ENCODE data around the gene GATB. TPM values are rescaled to one million over a fixed set of nuclear protein-coding genes. Genes with fewer than 3 reads are reported as not detected.

GATB gene
- total RNA-seq, 1 donor from 2014 or later = 102 TPM

GRCh38 chr4:151729731-151730559, 30.9 kb downstream of the GATB start:
- H3K27me3 ChIP-seq (ENCODE audit: low read depth) = no peaks in the 10 kb centered on the region
- H3K36me3 ChIP-seq = no peaks in the 10 kb centered on the region
- no peaks in the 10 kb centered on the region for H3K9me3 ChIP-seq (replicated peaks)
- TF ChIP-seq CTCF (IDR thresholded peaks at IDR 0.05; ENCODE audit: borderline replicate concordance) = no peak
- no peak overlapping the region for H3K4me3 ChIP-seq
- no peak for DNase-seq
- intact Hi-C loops (cut with micrococcal nuclease) = no loop called here
- H3K4me1 ChIP-seq = no peaks in the 10 kb centered on the region
- H3K27ac ChIP-seq (replicated peaks) = no peak overlapping the region

DNA sequence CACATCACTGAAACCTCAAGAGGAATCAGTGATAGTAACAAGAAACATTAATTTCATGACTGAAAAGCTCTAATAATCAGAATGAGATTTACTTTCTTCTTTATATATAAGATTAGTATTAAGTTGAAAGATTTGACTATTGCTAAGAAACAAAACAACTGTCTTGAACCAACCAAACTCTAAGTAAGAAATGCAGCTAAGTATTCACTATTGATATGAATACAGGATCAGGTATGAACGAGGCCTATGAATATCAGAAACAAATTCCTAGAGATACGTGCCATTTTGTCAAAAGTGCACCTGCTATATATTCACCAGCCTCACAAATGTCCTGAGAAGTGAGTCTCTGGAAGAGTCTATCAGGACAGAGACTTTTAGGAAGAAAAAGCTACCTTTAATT, 32.1 kb downstream of the GATB start:
- DNase-seq = no peak
- Histone ChIP-seq H3K27me3 (ENCODE audit: low read depth) (no peaks in the 10 kb centered on the region), H3K4me1 (peaks cover under 1% of the 10 kb centered on the region), H3K4me3 (no peak overlapping the region), H3K27ac (replicated peaks) (no peak overlapping the region), H3K36me3 (no peaks in the 10 kb centered on the region), H3K9me3 (replicated peaks) (no peaks in the 10 kb centered on the region)
- intact Hi-C loops (cut with micrococcal nuclease) = no loop called here
- no peak for TF ChIP-seq CTCF (IDR thresholded peaks at IDR 0.05; ENCODE audit: borderline replicate concordance)

GRCh38 chr4:151728006-151728405, 32.8 kb downstream of the GATB start:
- Histone ChIP-seq H3K9me3 (replicated peaks) (no peaks in the 10 kb centered on the region), H3K4me3 (no peak overlapping the region), H3K4me1 (peaks cover 5% of the 10 kb centered on the region), H3K27ac (replicated peaks) (no peak overlapping the region), H3K27me3 (ENCODE audit: low read depth) (no peaks in the 10 kb centered on the region), H3K36me3 (no peaks in the 10 kb centered on the region)
- DNase-seq = no peak
- intact Hi-C loops (cut with micrococcal nuclease) = no loop called here
- no peak for TF ChIP-seq CTCF (IDR thresholded peaks at IDR 0.05; ENCODE audit: borderline replicate concordance)

DNA sequence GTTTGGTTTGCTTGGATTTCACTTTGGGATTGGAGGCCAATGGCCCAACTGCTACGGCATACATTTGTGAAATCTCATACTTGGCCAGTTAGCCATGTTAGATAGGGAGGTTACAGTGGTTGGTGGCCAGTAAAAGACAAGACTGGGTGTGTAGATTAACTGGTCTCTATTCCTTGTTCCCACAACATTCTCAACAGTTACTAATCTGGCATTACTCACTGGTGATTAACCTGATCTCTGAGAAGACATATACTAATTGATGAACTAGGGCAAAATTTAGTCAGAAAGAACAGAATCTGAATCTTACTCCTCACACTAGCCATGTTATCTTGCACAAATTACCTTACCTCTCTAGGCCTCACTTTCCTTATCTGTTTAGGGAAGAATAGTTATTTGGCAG, 33.4 kb downstream of the GATB start:
- H3K4me3 ChIP-seq = no peak overlapping the region
- peaks cover 5% of the 10 kb centered on the region for H3K4me1 ChIP-seq
- intact Hi-C loops (cut with micrococcal nuclease) = no loop called here
- no peak for DNase-seq
- H3K27ac ChIP-seq (replicated peaks) = no peak overlapping the region
- no peak for TF ChIP-seq CTCF (IDR thresholded peaks at IDR 0.05; ENCODE audit: borderline replicate concordance)
- no peaks in the 10 kb centered on the region for H3K27me3 ChIP-seq (ENCODE audit: low read depth)
- H3K9me3 ChIP-seq (replicated peaks) = no peaks in the 10 kb centered on the region
- no peaks in the 10 kb centered on the region for H3K36me3 ChIP-seq

DNA sequence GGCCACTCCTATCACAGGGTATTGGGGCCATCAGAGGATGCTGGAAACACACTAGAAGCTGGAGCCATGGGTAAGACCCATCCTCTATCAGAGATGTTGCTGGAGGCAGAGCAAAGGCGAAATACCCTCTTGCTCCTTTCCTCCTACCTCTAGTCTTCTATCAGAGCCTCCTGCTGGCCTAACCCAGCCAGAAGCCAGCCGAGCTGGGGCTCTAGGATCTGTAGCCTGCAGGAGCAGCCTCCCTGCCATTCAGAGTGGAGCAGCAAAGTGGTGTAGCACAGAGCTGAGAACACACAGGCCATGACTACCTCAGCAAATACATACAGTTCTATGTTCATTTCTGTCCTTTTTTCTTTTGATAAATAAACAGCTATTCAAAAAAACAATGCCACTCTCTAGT, 35.7 kb downstream of the GATB start:
- no peak for DNase-seq
- no peaks in the 10 kb centered on the region for H3K9me3 ChIP-seq (replicated peaks)
- no peaks in the 10 kb centered on the region for H3K27me3 ChIP-seq (ENCODE audit: low read depth)
- H3K4me3 ChIP-seq = no peak overlapping the region
- intact Hi-C loops (cut with micrococcal nuclease) = no loop called here
- no peak for TF ChIP-seq CTCF (IDR thresholded peaks at IDR 0.05; ENCODE audit: borderline replicate concordance)
- no peak overlapping the region for H3K27ac ChIP-seq (replicated peaks)
- peaks cover 10% of the 10 kb centered on the region for H3K4me1 ChIP-seq
- H3K36me3 ChIP-seq = no peaks in the 10 kb centered on the region

Data from left ventricle myocardium inferior (tissue), 1 donor.